Fibroblast of lung (primary cell): ENCODE measurements around the gene PCDHGA11.
"Not testable (repeated sequence)": the region's sequence is repeated elsewhere in the genome, so short reads cannot be mapped to it uniquely, and the experiment has no call there.

Experiments used
- CTCF ChIP-seq, 2 donors: IDR thresholded peaks in 1 of 2; conservative IDR thresholded peaks in 1 of 2; 1 replicate in 1 of 2; 2 replicates in 1 of 2; pipeline ENCODE4 v1.5.1; 2011 to 2012; ENCODE audit warnings: low read length in 2 of 2, control low read depth in 1 of 2, inconsistent platforms in 1 of 2, low read depth in 1 of 2, mild to moderate bottlenecking in 1 of 2
- EZH2 ChIP-seq: IDR thresholded peaks from 2 replicates; pipeline ENCODE4 v1.5.1; 2012; ENCODE audit warnings: low read length, control low read depth, mild to moderate bottlenecking; ENCODE audit errors: missing control alignments

- TF ChIP-seq CTCF (conservative IDR thresholded peaks at IDR 0.05 in 1 of 2, IDR thresholded peaks at IDR 0.05 in 1 of 2; ENCODE audit: low read depth in 1 of 2, low read length in 2 of 2); EZH2: not testable (repeated sequence)
Measured at GRCh38 chr5:141432308-141432707, 11.5 kb downstream of the PCDHGA11 start.
